OCI-LY1 (cell line): ENCODE measurements around the gene TPP1.

Experiments used
- H2AFZ ChIP-seq: fragments of 200-600 bp; sonication (generic), shearing (Covaris generic); 2 replicates; pipeline ENCODE4 v1.6.0; 2014; ENCODE audit warnings: antibody characterized with exemption, mild to moderate bottlenecking, low read length
- H3F3A ChIP-seq: fragments of 200-600 bp; sonication (generic), shearing (Covaris generic); 2 replicates; pipeline ENCODE4 v1.6.0; 2014; ENCODE audit warnings: mild to moderate bottlenecking, antibody characterized with exemption, low read length, moderate library complexity; ENCODE audit not compliant: insufficient read depth
- H3K27ac ChIP-seq: fragments of 200-600 bp; sonication (generic); 2 replicates; pipeline ENCODE4 v1.5.1; 2014; ENCODE audit warnings: low read length, mixed run types, mild to moderate bottlenecking, low read depth; ENCODE audit not compliant: poor library complexity, severe bottlenecking
- H3K27me3 ChIP-seq: fragments of 200-600 bp; sonication (generic); 2 replicates; pipeline ENCODE4 v1.6.0; 2014; ENCODE audit warnings: antibody characterized with exemption, mild to moderate bottlenecking, low read length, moderate library complexity; ENCODE audit not compliant: insufficient read depth
- H3K36me3 ChIP-seq: fragments of 200-600 bp; sonication (generic); 2 replicates; pipeline ENCODE4 v1.6.1; 2014; ENCODE audit warnings: mild to moderate bottlenecking, antibody characterized with exemption, low read length, moderate library complexity, mixed read lengths; ENCODE audit not compliant: insufficient read depth
- H3K4me1 ChIP-seq: fragments of 200-600 bp; sonication (generic); 2 replicates; pipeline ENCODE4 v1.5.1; 2014; ENCODE audit warnings: mild to moderate bottlenecking, low read length, moderate library complexity; ENCODE audit not compliant: insufficient read depth, severe bottlenecking
- H3K4me2 ChIP-seq: fragments of 200-600 bp; sonication (generic), shearing (Covaris generic); 2 replicates; pipeline ENCODE4 v1.6.1; 2014; ENCODE audit warnings: low read length
- H3K4me3 ChIP-seq: fragments of 200-600 bp; sonication (generic); 2 replicates; pipeline ENCODE4 v1.5.1; 2014; ENCODE audit warnings: low read length, low read depth, mild to moderate bottlenecking, mixed read lengths; ENCODE audit not compliant: poor library complexity, severe bottlenecking
- H3K79me2 ChIP-seq: fragments of 200-600 bp; shearing (Covaris generic); 2 replicates; pipeline ENCODE4 v1.6.1; 2016; ENCODE audit warnings: mixed run types, low read length, mixed read lengths; ENCODE audit not compliant: insufficient read depth
- H3K9ac ChIP-seq: fragments of 200-600 bp; sonication (generic), shearing (Covaris generic); 2 replicates; pipeline ENCODE4 v1.6.1; 2014; ENCODE audit warnings: mild to moderate bottlenecking, low read length, mixed read lengths
- H3K9me2 ChIP-seq: fragments of 200-600 bp; sonication (generic), shearing (Covaris generic); 2 replicates; pipeline ENCODE4 v1.6.1; 2014; ENCODE audit warnings: low read depth, mild to moderate bottlenecking, low read length, mixed read lengths
- H3K9me3 ChIP-seq: fragments of 200-600 bp; shearing (Covaris generic); 2 replicates; pipeline ENCODE4 v1.6.1; 2014; ENCODE audit warnings: low read length, mixed read lengths
- H4K20me1 ChIP-seq: fragments of 200-600 bp; sonication (generic), shearing (Covaris generic); 2 replicates; pipeline ENCODE4 v1.6.0; 2016; ENCODE audit warnings: mild to moderate bottlenecking, low read length; ENCODE audit not compliant: insufficient read depth
- EZH2 ChIP-seq: fragments of 200-600 bp; sonication (generic), shearing (Covaris generic); IDR thresholded peaks from 2 replicates; pipeline ENCODE4 v1.8.0; 2017; ENCODE audit warnings: borderline replicate concordance, mixed run types, mild to moderate bottlenecking, antibody characterized with exemption, low read length, moderate library complexity, mixed read lengths
- TF ChIP-seq, protein P1 (sequence below): fragments of 200-600 bp; sonication (generic), shearing (Covaris generic); IDR thresholded peaks from 2 replicates; pipeline ENCODE4 v1.5.1; 2017; ENCODE audit warnings: mild to moderate bottlenecking, antibody characterized with exemption, low read length, moderate library complexity, mixed read lengths

The TPP1 gene

DNA sequence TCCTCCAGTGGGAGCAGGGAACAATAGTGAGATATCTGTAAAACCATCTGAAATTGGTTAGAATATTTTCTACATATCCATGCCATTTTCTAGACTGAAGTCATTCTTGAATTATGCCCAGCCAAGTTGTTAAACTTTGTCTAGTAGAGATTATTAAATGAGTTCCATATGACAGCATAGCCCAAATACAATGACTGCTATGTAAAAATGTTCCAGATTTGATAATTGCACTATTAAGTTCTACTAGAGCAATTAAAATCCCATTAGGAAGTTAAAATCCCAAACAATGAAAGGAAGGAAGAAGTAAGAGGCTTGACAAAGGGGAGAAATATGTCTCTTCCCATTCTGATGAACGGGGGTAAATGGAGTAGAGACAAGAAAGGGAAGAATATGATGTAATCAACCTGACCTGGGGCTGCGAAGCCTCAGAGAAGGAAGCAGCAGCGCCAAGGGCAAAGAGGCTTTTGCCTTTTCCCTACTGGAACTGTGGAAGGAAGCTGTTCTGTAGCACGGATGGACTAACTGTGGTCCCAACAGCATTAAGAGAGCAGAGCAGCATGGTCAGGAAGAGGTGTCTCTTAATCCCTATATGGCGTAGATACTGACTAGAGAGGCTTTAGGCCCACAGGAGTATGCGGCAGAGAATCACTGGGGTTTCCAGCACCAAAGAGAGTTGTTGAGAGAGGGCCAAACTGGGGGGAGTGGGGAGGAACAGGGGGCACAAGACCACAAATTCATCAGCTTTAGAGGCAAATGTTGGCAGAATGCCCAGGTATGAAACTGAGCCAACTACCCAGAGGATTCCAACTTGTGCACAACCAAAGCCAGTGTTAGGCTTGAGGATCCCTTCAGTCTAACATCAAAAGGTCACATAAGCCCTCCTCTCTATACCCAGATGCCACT lies 42.5 kb downstream of the TPP1 start:
- Histone ChIP-seq H2AFZ (no peak overlapping the region), H3K79me2 (no peaks in the 10 kb centered on the region), H3K36me3 (no peaks in the 10 kb centered on the region), H3K9ac (no peak overlapping the region), H3K27me3 (no peaks in the 10 kb centered on the region), H3K4me3 (no peak overlapping the region), H3K9me3 (no peaks in the 10 kb centered on the region), H3K27ac (no peak overlapping the region), H3K4me2 (no peak overlapping the region), H3K4me1 (no peaks in the 10 kb centered on the region), H4K20me1 (no peaks in the 10 kb centered on the region), H3K9me2 (no peaks in the 10 kb centered on the region), H3F3A (no peaks in the 10 kb centered on the region)
- no peak for TF ChIP-seq EZH2
- TF ChIP-seq, protein P1, sequence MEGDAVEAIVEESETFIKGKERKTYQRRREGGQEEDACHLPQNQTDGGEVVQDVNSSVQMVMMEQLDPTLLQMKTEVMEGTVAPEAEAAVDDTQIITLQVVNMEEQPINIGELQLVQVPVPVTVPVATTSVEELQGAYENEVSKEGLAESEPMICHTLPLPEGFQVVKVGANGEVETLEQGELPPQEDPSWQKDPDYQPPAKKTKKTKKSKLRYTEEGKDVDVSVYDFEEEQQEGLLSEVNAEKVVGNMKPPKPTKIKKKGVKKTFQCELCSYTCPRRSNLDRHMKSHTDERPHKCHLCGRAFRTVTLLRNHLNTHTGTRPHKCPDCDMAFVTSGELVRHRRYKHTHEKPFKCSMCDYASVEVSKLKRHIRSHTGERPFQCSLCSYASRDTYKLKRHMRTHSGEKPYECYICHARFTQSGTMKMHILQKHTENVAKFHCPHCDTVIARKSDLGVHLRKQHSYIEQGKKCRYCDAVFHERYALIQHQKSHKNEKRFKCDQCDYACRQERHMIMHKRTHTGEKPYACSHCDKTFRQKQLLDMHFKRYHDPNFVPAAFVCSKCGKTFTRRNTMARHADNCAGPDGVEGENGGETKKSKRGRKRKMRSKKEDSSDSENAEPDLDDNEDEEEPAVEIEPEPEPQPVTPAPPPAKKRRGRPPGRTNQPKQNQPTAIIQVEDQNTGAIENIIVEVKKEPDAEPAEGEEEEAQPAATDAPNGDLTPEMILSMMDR = no peak

DNA sequence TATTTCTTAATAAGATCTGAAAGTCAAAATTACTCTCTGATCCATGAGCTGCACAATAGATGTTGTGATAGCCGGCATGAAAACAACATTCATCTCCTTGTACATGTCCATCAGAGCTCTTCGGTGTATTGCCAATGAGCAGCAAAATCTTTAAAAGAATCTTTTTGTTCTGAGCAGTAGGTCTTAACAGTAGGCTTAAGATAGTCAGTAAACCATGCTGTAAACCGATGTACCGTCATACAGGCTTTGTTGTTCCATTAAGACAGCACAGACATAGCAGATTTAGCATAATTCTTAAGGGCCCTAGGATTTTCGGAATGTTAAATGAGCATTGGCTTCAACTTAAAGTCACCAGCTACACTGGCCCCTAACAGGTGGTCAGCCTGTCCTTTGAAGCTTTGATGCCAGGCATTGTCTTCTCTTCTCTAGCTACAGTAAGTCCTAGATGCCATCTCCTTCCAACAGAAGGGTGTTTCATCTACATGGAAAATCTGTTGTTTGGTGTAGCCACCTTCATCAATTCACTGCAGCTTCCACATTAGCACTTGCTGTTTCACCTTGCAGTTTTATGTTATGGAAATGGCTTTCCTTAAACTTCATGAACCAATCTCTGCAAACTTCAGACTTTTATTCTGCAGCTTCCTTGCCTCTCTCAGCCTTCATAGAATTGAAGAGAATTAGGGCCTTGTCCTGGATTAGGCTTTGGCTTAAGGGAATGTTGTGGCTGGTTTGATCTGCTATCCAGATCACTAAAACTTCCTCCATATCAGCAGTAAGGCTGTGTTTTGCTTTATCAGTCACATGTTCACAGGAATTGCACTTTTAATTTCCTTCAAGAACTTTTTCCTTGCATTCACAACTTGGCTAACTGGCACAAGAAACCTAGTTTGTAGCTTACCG lies 44.2 kb downstream of the TPP1 start:
- H3K4me2 ChIP-seq = no peak overlapping the region
- no peak overlapping the region for H3K9ac ChIP-seq
- TF ChIP-seq EZH2 = no peak
- TF ChIP-seq, protein P1 = no peak
- H3K36me3 ChIP-seq = no peaks in the 10 kb centered on the region
- H3K9me3 ChIP-seq = no peaks in the 10 kb centered on the region
- no peaks in the 10 kb centered on the region for H4K20me1 ChIP-seq
- H3K27me3 ChIP-seq = no peaks in the 10 kb centered on the region
- no peaks in the 10 kb centered on the region for H3K9me2 ChIP-seq
- H3K79me2 ChIP-seq = no peaks in the 10 kb centered on the region
- H2AFZ ChIP-seq = no peak overlapping the region
- no peak overlapping the region for H3K4me3 ChIP-seq
- H3K4me1 ChIP-seq = no peaks in the 10 kb centered on the region
- no peaks in the 10 kb centered on the region for H3F3A ChIP-seq
- H3K27ac ChIP-seq = no peak overlapping the region

DNA sequence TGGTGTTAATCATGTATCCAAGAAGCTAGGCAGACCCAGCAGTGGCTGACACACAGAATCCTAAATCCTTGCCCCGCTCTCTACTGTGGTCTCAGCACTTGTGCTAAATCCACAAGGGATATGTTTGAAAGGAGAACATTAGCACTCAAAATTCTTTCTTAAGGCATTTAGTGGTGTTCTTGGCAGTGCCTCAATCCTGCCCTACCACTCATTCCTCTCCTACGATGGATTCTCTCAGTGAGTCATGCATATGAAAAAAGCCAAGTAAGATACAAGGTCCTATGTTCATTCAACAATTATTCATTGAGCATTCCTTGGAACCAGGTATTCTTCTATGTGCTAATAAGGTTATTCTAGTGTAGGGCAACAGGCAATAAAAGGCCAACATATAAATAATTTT lies 47.0 kb downstream of the TPP1 start:
- Histone ChIP-seq H3K4me1 (no peaks in the 10 kb centered on the region), H3K4me3 (no peak overlapping the region), H3K27ac (no peak overlapping the region), H3F3A (no peaks in the 10 kb centered on the region), H3K9ac (no peak overlapping the region), H4K20me1 (no peaks in the 10 kb centered on the region), H2AFZ (no peak overlapping the region), H3K36me3 (no peaks in the 10 kb centered on the region), H3K9me3 (no peaks in the 10 kb centered on the region), H3K9me2 (no peaks in the 10 kb centered on the region), H3K79me2 (no peaks in the 10 kb centered on the region), H3K27me3 (no peaks in the 10 kb centered on the region), H3K4me2 (no peak overlapping the region)
- TF ChIP-seq EZH2 = no peak
- TF ChIP-seq, protein P1 = no peak
